CD14-positive monocyte (primary cell): ENCODE data around the gene ZNF326. TPM values are rescaled to one million over a fixed set of nuclear protein-coding genes. Genes with fewer than 3 reads are reported as not detected.
"Not testable (repeated sequence)": the region's sequence is repeated elsewhere in the genome, so short reads cannot be mapped to it uniquely, and the experiment has no call there.

Source experiments
- DNase-seq, 3 donors: peaks; one replicate each; pipeline ENCODE4 v3.0.0-alpha.2; 2011 to 2022
- H2AFZ ChIP-seq: 2 replicates; pipeline ENCODE4 v1.6.0; 2012; ENCODE audit warnings: mild to moderate bottlenecking, low read depth, low read length, inconsistent platforms; ENCODE audit not compliant: insufficient read depth, poor library complexity, severe bottlenecking
- H3K27ac ChIP-seq, 2 donors: 1 replicate in 1 of 2; 2 replicates in 1 of 2; pipeline ENCODE4 v1.5.1; 2012 to 2013; ENCODE audit warnings: low read length in 2 of 2, control low read depth in 1 of 2, inconsistent platforms in 1 of 2, low read depth in 1 of 2, mild to moderate bottlenecking in 1 of 2
- H3K27me3 ChIP-seq, 2 donors: one replicate each; pipeline versions ENCODE4 v1.6.0 to v1.6.1; 2011 to 2013; ENCODE audit warnings: low read length in 2 of 2; ENCODE audit not compliant: control insufficient read depth in 2 of 2, insufficient read depth in 2 of 2
- H3K36me3 ChIP-seq, 2 donors: replicated peaks in 1 of 2; 1 replicate in 1 of 2; 2 replicates in 1 of 2; pipeline versions ENCODE4 v1.5.1 to v1.6.1; 2012 to 2013; ENCODE audit warnings: low read length in 2 of 2, control low read depth in 1 of 2, inconsistent platforms in 1 of 2, mild to moderate bottlenecking in 1 of 2; ENCODE audit not compliant: insufficient read depth in 2 of 2, control insufficient read depth in 1 of 2
- H3K4me1 ChIP-seq, 2 donors: 1 replicate in 1 of 2; 2 replicates in 1 of 2; pipeline versions ENCODE4 v1.5.1 to v1.6.1; 2012 to 2013; ENCODE audit warnings: low read length in 2 of 2, control low read depth in 1 of 2, inconsistent platforms in 1 of 2, mild to moderate bottlenecking in 1 of 2, moderate library complexity in 1 of 2; ENCODE audit not compliant: insufficient read depth in 2 of 2, control insufficient read depth in 1 of 2
- H3K4me2 ChIP-seq: replicated peaks from 2 replicates; pipeline ENCODE3; 2012; ENCODE audit warnings: low read length, moderate library complexity, mild to moderate bottlenecking; ENCODE audit not compliant: poor library complexity, severe bottlenecking; ENCODE audit errors: extremely low read depth
- H3K4me3 ChIP-seq, 3 experiments: fragments of 200-600 bp in 1 of 3; sonication (generic) in 1 of 3; replicated peaks in 1 of 3; 1 replicate in 2 of 3; 2 replicates in 1 of 3; pipeline ENCODE4 v1.5.1; 2011 to 2013; ENCODE audit warnings: low read length in 3 of 3, mild to moderate bottlenecking in 3 of 3, control low read depth in 2 of 3, low read depth in 2 of 3, inconsistent platforms in 1 of 3, moderate library complexity in 1 of 3
- H3K79me2 ChIP-seq: 2 replicates; pipeline ENCODE4 v1.6.0; 2012; ENCODE audit warnings: mild to moderate bottlenecking, control low read depth, inconsistent platforms, low read length, moderate library complexity; ENCODE audit not compliant: insufficient read depth
- H3K9ac ChIP-seq: 2 replicates; pipeline ENCODE4 v1.6.0; 2017; ENCODE audit warnings: low read length, mild to moderate bottlenecking; ENCODE audit not compliant: insufficient read depth, poor library complexity, severe bottlenecking
- H3K9me3 ChIP-seq, 2 donors: replicated peaks in 1 of 2; 1 replicate in 1 of 2; 2 replicates in 1 of 2; pipeline versions ENCODE4 v1.5.1 to v1.6.1; 2012 to 2013; ENCODE audit warnings: low read length in 2 of 2, control low read depth in 1 of 2; ENCODE audit not compliant: control insufficient read depth in 1 of 2, insufficient read depth in 1 of 2
- H4K20me1 ChIP-seq: 2 replicates; pipeline ENCODE4 v1.6.0; 2012; ENCODE audit warnings: mild to moderate bottlenecking, low read length, control low read depth, moderate library complexity; ENCODE audit not compliant: insufficient read depth
- H3K27ac Mint-ChIP-seq, 7 donors: one replicate each; pipeline ENCODE4 v1.8.0; 2020; ENCODE audit warnings: mild to moderate bottlenecking in 7 of 7, mixed read lengths in 7 of 7, moderate library complexity in 6 of 7, inconsistent platforms in 2 of 7
- H3K27me3 Mint-ChIP-seq, 3 donors: one replicate each; pipeline ENCODE4 v1.8.0; 2021 to 2022; ENCODE audit warnings: low read depth in 3 of 3, mild to moderate bottlenecking in 3 of 3, mixed read lengths in 3 of 3, moderate library complexity in 3 of 3, inconsistent platforms in 1 of 3
- H3K36me3 Mint-ChIP-seq, 2 donors: one replicate each; pipeline ENCODE4 v1.8.0; 2020; ENCODE audit warnings: mixed read lengths in 2 of 2, inconsistent platforms in 1 of 2, mild to moderate bottlenecking in 1 of 2
- H3K4me1 Mint-ChIP-seq: one replicate; pipeline ENCODE4 v1.8.0; 2020; ENCODE audit warnings: mild to moderate bottlenecking, mixed read lengths
- H3K4me3 Mint-ChIP-seq, 2 donors: one replicate each; pipeline ENCODE4 v1.8.0; 2020; ENCODE audit warnings: mild to moderate bottlenecking in 2 of 2, mixed read lengths in 2 of 2, moderate library complexity in 1 of 2
- H3K9me3 Mint-ChIP-seq, 7 donors: one replicate each; pipeline ENCODE4 v1.8.0; 2020 to 2022; ENCODE audit warnings: mixed read lengths in 7 of 7, mild to moderate bottlenecking in 6 of 7, moderate library complexity in 6 of 7, inconsistent platforms in 2 of 7
- CTCF ChIP-seq: fragments of 200-600 bp; IDR thresholded peaks from one replicate; pipeline ENCODE4 v1.8.0; 2022; ENCODE audit warnings: antibody characterized with exemption, mild to moderate bottlenecking
- WGBS: methylation state at CpG from one replicate; pipeline ENCODE4 v1.1.5; 2013; ENCODE audit warnings: missing lambda C conversion rate; ENCODE audit not compliant: insufficient coverage; 5-methylcytosine and 5-hydroxymethylcytosine counted together
- intact Hi-C, 2 donors: fragments of 100-400 bp; cut with micrococcal nuclease; formaldehyde crosslinking; loops; one replicate each; pipeline versions ENCODE4 v1.15.0 to v1.15.1; 2023
- polyA plus RNA-seq, 3 donors: library from polyadenylated mRNA; depleted of rRNA in 1 of 3; unstranded in 2 of 3; stranded (reverse) in 1 of 3; fragments of 300-500 nt in 2 of 3; fragments of >200 nt in 1 of 3; fragmentation: Illumina TruSeq in 2 of 3; gene quantifications; 1 replicate in 2 of 3; 2 replicates in 1 of 3; pipeline ENCODE4 v1.2.3, GENCODE V29; 2012 to 2021

ZNF326 gene
- polyA plus RNA-seq, 3 donors, result 3.8 to 5.0 (median 4.5) TPM

GRCh38 chr1:89996450-89997110 lies 1.7 kb downstream of the ZNF326 start:
- peak overlapping the region in 1 of 3 experiments; percentile 78 for H3K4me3 ChIP-seq
- TF ChIP-seq CTCF, result no peak

GRCh38 chr1:89997152-89997551 lies 2.2 kb downstream of the ZNF326 start:
- not testable (repeated sequence) for H3K9me3 ChIP-seq, H3K27ac ChIP-seq, H3K9ac ChIP-seq, H3K27ac Mint-ChIP-seq, H3K27me3 Mint-ChIP-seq, DNase-seq, H2AFZ ChIP-seq, H3K4me3 Mint-ChIP-seq, H3K27me3 ChIP-seq, H3K9me3 Mint-ChIP-seq
- H3K36me3 ChIP-seq, result peaks cover 8 to 25% of the 10 kb centered on the region in 2 donors
- H4K20me1 ChIP-seq, result peaks cover 33% of the 10 kb centered on the region
- Mint-ChIP-seq H3K4me1 (peaks cover 39% of the 10 kb centered on the region), H3K36me3 (peaks cover 24 to 30% of the 10 kb centered on the region in 2 donors)
- intact Hi-C loops, result loop anchor here (10.0 kb wide), 3 partner anchors 362 to 1012 kb away; partner anchors contain the start of gene LRRC8C (in 2 of the 2)
- peaks cover 72% of the 10 kb centered on the region for H3K79me2 ChIP-seq
- H3K4me1 ChIP-seq, result peaks cover 16 to 25% of the 10 kb centered on the region in 2 donors
- 73% methylated on average over 2 of the region's 4 CpGs for WGBS
- peak overlapping the region in 1 of 3 experiments; percentile 78 for H3K4me3 ChIP-seq
- peak overlapping the region; percentile 78 for H3K4me2 ChIP-seq

More at GRCh38 chr1:89996450-89997110, 1.7 kb downstream of the ZNF326 start:
- Mint-ChIP-seq H3K4me1 (peaks cover 37% of the 10 kb centered on the region), H3K4me3 (peak overlapping the region; percentile 97 to 99), H3K27me3 (peaks cover 0 to 4% (median 1%) of the 10 kb centered on the region in 3 donors), H3K36me3 (peaks cover 24 to 27% of the 10 kb centered on the region in 2 donors), H3K27ac (peak overlapping the region in 1 of 7 donors; percentile 94), H3K9me3 (peaks cover 0 to 1% (median 0%) of the 10 kb centered on the region in 7 donors)
- Histone ChIP-seq H3K27ac (peak overlapping the region in 1 of 2 donors; percentile 94), H2AFZ (no peak overlapping the region), H3K9ac (no peak overlapping the region), H3K4me1 (peaks cover 16 to 25% of the 10 kb centered on the region in 2 donors), H3K79me2 (peaks cover 66% of the 10 kb centered on the region), H4K20me1 (peaks cover 27% of the 10 kb centered on the region), H3K27me3 (no peaks in the 10 kb centered on the region), H3K36me3 (peaks cover 8 to 25% of the 10 kb centered on the region in 2 donors), H3K9me3 (no peaks in the 10 kb centered on the region), H3K4me2 (peak overlapping the region; percentile 78)
- WGBS, result 59% methylated on average over 3 of the region's 9 CpGs
- intact Hi-C loops, result loop anchor here (10.0 kb wide), 3 partner anchors 362 to 1012 kb away; partner anchors contain the start of gene LRRC8C (in 2 of the 2)
- DNase-seq, result no peak
